GM19023 (cell line): ENCODE data around the gene MAPK1.
"Not testable (repeated sequence)": the region's sequence is repeated elsewhere in the genome, so short reads cannot be mapped to it uniquely, and the experiment has no call there.

Source experiments
- ATAC-seq: cut with Tn5 transposase; IDR thresholded peaks from one replicate; pipeline ENCODE4 v1.9.1; 2021; ENCODE audit warnings: mild to moderate bottlenecking, moderate library complexity; ENCODE audit not compliant: unreplicated experiment

Gene MAPK1

DNA sequence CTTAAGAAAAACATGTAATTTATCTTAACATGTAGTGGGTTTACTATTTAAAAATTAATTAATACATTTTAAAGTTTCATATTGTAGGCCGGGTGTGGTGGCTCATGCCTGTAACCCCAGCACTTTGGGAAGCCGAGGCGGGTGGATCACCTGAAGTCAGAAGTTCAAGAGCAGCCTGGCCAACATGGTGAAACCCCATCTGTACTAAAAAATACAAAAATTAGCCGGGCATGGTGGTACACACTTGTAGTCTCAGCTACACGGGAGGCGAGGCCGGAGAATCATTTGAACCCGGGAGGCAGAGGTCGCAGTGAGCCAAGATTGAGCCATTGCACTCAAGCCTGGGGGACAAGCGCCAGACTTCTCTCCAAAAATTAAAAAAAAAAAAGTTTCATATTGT lies 73.7 kb downstream of the MAPK1 start:
- ATAC-seq = not testable (repeated sequence)

DNA sequence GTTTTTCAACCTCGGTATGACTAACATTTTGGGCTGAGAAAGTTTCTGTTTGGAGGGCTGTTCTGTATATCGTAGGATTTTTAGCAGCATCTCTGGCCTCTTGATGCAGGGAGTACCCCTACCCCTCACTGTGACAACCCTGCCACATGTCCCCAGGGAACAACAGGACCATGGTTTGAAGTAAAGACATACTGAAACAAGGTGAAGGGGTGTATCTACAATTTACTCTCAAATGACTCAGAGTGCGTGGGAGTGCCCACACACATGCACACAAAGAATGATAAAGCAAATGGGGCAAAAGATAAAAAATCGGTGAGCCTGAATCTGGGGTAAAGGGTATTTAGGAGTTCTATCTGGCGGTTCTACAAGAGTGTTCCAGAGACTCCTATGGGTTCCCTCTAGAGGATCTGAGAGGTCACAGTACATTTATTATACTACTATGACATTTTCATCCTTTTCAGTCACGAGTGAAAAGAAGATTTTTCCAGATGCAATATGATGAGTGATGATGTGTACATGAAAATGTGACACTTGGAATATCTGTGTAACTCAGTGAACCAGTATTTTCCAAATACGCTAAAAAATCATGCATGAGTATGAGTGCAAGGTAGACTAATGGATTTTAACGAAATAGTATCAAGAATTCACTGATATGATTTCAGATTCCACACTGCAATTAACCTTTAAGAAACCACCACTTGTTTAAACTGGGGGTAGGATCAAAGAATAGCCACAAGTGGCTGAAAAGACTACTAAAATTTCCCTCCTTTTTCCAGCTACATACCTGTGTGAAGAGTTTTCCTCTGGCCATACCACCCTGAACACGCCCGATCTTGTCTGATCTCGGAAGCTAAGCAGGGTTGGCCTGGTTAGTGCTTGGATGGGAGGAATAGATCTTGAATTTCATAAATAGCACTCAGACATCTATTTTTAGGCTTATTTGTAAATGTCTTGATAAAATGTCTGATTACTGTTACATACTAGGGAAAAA lies 75.5 kb downstream of the MAPK1 start:
- ATAC-seq = no peak

DNA sequence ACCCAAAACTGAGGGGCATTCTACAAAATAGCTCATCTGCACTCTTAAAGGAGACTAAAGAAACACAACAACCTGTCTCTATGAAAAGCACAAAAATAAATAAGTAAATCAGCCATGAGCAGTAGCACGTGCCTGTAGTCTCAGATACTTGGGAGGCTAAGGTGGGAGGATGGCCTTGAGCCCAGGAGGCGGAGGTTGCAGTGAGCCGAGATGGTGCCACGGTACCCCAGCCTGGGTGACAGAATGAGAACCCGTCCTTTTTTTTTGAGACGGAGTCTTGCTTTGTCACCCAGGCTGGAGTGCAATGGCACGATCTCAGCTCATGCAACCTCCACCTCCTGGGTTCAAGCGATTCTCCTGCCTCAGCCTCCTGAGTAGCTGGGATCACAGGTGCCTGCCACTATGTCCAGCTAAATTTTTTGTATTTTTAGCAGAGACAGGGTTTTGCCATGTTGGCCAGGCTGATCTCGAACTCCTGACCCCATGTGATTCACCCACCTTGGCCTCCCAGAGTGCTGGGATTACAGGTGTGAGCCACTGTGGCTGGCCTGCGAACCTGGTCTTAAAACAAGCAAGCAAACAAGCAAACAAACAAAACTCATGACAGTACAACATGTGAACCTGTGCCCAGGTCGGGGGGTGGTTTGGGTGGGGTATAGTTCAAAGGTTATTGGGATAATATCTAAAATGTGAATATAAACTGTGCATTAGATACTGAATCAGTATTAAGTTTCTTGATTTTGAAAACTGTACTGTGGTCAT lies 76.4 kb downstream of the MAPK1 start:
- not testable (repeated sequence) for ATAC-seq

DNA sequence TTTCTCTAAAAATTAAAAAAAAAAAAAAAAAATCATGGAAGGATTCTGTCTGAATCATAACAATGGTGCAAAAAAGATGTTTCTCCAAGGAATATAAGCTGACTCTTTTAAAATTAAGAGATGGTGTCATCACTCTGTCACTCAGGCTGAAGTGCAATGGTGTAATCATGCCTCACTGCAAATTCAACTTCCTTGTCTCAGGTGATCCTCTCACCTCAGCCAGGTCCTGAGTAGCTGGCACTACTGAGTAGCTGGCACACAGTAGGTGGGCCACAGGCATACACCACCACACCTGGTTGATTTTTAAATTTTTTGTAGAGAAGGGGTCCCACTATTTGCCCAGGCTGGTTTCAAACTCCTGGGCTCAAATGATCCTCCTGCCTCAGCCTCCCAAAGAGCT lies 77.1 kb downstream of the MAPK1 start:
- ATAC-seq = no peak

DNA sequence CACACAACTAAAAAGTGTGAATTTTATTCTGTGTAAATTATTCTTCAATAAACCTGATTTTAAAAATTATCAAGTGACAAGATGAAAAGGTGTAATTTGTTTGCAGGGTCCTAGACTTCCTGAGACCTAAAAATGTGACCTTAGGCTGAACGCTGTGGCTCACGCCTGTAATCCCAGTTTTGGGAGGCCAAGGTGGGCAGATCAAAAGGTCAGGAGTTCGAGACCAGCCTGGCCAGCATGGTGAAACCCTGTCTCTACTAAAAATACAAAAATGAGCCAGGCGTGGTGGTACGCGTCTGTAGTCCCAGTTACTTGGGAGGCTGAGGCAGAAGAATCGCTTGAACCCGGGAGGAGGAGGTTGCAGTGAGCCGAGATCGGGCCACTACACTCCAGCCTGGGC lies 79.9 kb downstream of the MAPK1 start:
- not testable (repeated sequence) for ATAC-seq

DNA sequence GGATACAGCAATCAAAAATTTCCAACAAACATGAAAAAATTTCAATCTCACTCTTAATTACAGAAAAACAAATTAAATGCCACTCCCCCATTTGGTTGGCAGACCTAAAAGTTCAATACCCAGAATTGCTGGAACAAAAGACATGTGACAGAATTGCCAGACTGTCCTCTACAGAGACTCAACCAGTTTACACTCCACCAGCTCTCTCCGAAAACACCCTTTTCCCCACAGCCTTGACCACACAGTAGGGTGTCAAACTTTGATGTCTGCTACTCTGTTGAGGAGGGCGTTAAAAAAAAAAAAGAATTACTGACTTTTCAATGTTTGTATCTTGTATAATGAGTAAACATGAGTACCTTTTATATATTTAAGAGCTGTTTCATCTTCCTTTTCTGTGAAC lies 87.2 kb downstream of the MAPK1 start:
- ATAC-seq = no peak

DNA sequence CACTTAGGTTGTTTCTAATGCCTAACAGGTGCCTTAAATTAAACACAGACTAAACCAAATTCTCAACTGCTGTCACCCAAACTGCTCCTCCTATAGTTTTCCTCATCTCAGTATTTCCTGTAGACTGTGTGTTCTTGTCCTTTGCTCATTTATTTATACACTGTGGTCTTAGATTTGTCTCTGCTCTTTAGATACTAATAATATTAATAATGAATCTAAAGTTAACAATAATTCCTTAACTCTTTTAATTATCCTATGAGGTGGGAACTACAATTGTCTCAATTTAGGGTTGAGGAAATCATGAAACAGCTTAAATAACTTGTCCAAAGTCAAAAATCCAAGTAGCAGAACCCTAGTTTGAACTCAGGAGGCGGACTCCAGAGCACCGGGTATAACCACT lies 88.0 kb downstream of the MAPK1 start:
- ATAC-seq = no peak

DNA sequence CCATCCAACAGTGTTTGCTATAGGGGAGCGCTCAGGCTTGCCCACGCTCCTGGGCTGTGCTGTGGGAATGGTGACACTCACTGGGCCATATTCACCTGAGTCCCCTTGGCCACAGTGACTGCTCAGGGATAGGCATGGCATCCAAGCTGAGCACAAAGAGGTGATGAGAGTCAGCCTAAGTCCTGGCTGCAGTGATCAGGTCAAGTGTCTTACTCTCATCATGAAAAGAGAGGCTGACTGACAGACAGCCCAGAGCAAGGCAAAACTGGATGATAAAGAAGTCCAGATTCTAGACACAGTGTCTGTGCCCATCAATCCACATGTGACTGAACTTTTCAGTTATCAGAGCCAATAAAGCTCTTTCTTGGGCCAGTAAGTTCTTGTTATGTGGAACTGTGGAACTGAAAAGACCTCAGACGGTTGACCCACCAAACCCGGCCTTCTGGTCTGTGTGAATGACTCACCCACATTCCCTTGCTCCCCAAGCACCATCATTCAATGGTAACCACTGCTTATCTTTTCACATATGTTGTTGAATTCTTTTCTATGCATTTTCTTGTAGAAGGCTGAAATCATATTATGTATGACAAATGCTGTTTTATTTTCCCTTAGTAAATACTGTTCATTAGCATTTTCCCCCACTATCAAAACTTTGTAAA lies 88.6 kb downstream of the MAPK1 start:
- ATAC-seq = no peak

DNA sequence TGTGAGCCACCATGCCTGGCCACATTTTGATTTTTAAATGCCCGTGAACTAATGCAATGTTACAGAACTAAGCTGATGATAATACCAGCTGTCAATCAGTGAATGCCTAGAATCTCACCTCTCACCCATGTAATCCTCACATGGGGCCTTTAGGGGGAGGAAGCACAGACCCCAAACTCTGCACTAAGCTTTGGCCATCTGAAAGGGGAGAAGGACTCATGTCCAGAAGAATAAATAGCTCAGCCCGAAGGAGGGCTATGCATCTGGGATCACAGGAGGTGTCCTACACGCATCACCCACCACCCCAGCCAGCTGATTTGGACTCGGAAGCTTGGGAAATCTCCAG lies 95.8 kb downstream of the MAPK1 start:
- ATAC-seq = no peak

DNA sequence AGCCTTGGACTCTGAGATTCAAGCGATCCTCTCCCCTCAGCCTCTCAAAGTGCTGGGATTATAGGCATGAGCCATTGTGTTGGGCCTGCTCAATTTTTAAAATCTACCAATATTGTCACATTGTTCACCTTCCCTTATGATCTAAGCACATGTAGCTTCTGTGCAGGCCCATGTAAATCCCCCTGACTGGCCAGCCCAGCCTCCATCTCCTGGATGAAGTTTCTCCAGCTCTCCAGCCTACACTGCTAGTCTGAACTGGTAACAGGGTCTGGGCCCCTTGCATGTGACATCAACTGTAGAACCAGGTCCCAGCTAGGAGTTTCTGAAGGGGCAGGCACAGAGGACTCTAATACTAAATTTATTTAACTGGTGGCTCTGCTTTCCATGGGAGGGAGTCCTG lies 99.0 kb downstream of the MAPK1 start:
- ATAC-seq = no peak

DNA sequence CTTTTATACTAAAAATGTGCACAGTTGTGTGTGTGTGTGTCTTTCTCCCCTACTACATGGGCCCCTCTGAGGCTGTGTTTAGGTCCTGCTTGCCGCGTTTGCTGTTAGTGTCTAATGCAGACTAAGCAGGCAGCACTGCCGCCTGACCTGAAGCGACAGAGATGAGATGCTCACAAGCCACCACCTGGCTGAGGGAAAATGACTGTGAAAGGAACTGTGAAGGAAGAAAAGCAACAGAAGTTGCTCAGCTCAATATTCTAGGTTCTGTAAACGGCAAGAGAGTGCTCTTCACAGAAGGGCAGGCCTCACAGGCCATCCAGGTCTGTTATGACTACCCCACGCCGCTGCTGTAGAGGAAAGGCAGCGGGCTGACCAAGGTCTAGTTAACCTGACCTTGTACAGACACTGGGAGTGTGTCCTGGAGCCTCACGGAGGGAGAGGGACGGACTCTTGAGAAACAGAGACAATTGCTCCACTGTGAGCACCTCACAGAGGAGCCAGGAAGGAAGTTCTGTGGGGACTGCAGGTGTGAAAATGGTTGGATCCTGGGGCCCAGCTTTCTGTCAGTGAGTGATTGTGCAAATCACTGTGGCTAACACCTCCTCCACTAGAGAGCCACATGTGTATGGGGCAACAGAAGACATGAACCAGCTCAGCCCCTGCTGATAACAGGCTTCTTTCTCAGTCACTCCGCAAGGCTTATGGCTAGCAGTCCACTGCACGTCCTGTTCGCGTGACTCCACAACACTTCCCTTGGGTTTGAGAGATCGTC lies 100.6 kb downstream of the MAPK1 start:
- ATAC-seq = peak; percentile 43

DNA sequence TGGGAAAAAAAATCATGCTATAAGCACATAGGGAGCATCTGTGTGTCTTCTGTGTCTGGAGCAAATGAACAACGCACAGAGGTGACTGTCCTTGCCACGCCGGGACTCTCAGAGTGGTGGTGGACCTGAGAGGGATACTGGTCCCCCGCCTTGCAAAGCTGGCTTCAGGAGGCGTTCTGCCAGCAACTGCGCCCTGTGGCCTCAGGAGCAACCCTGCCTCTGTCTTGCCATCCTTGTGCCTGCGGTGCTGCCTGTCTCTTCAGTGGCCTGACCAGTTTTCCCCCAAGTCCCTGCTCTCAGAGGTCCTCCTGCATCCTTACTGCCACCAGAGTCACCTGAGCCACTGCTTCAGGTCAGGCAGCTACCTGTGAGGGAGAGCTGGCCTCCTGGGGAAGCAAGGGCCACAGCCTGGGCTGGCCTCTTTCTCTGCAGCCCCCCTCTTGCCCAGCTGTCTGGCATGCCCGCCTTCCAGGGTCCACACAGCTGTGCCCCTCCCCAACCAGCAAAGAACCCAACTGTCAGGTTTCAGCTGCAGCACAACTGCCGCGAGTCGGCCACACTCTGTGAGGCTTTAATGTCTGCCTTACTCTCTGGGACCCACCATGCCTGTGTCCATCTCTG lies 101.4 kb downstream of the MAPK1 start:
- ATAC-seq = no peak

DNA sequence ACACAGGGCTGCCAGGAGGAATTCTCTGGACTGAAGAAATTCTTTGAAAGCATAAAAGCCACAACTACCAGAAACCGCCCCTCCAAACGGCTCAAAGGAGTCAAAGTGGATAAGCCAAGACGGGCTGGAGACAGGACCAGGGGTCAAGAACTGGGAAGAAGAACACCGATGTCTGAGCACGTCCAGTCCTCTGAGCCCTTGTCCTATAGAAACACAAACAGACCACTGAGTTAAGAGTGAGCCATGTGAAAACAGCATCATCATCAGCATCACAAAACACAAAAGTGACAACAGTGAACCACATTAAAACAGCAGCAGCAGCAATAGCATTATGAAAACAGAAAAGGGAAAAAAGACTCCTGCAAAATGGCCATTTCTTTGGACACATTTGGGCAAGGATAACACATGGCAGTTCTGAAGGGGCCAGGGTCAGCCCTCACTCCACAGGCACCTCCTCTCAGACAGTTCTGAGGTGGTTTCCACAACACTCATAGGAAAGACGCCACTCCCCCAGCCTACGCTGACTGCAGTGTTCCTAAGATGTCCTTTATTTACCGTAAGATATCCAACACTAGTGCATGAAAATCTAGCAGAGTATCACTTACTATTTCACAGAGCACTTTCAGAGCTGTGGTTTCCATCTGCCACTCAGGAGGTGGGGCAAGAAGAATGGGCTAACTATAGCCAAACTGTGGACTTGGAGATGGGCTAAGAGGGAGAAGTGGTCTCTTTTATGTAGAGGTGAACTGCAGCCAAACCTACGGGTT lies 103.2 kb downstream of the MAPK1 start:
- no peak for ATAC-seq

DNA sequence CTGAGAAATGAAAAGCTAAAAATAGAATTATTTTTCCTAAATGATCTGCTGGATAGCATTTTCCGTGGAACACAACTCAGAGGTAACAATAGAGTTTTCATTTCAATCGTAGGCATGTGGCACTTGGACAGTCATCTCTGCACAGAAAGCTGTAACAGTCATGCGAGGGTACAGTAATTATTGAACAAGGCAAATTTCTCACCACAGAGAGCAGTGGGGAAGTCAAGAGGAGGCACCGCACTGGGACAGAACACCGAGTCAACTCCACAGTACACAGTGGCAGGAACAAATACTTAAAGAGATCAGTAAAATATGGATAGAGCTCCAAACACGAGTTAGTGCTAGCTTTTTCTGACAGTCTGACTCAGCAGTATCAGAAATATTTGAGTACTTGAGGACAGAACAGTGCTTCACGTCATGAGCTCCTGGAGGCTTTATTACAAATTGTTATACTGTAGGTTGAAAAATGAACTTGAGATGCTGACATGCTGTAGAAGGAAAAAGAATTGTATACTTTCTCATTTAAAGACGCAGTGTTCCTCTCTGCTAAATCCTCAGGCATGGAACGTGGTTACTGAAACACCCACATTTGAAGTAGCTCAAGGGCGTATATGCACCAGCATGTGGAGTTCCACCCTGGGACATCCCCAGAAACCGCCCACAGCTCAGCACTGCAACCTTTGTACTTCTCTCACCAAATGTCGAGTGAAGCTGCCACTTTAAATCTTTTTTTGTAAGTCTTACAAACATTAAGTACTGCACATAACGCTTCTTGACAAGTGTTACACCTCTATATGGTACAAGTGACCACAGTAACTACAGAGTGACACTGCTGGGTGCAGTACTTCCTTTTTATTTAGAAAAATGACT lies 104.5 kb downstream of the MAPK1 start:
- ATAC-seq = peak; percentile 65

DNA sequence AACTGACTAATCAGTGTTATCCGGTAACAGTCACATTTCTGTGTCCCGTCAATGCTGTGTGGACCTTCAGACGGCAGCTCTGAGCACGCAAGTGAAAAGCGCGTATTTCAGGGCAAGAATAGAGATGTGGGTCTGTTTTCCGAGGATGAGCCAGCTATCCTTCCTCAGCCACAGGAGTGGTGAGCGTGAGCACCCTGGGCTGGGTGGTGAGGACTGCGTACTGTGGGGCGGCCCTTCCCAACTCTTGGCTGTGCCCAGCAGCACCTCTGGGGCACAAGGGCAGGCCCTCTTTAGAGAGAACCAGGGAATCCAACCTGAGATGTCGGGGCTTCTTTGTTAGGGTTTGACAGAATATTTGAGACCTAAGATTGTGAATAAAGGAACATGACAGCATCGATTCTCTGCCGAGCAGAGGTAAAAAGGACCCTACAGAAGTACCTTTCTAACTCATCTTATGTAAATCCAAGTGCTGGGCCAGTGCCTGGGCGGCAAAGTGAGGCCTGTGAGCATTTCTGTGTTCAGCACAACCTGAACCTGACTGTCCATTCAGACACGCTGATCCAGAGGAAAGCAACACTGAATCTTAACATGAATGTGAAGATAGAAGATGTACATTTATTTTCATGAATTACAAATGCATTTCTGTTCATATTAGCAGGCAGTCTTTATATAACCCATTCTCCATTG lies 105.3 kb downstream of the MAPK1 start:
- no peak for ATAC-seq

DNA sequence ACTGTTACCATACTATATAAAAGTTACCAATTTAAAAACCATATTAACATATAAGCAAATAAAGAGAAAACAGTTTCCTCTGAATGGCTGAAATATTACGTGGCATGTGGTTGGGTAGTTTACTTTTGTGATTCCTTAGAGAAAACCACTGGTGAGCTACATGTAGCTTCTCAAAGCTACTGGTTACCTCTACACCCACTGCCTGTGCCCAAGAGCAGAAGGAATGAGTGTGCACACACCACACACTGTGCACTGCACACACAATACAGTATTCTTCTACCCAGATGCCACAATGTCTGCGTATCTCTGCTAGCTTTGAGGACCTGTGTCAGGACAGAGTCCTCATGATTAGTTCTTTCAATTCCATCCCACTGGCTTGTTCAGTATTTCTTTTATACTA lies 106.4 kb downstream of the MAPK1 start:
- ATAC-seq = no peak

DNA sequence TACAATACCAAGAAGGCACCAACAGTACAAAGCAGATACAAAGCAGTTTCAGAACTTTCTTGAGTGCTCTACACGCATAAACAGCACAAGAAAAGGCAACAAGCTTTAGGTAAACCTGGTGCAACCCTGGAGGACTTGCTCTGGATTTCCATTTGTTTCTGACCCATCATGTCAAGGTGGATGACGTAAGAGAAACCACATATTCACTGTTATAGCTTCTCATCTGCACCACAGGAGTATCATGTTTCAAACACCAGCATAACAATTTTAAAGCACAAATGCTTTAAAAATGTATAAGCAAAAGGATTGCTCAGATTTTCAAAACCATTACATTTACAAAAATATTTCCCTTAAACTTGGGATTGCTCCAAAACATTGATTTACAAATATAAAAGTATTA lies 106.8 kb downstream of the MAPK1 start:
- ATAC-seq = no peak
